Neural crest cell (in vitro differentiated cells): ENCODE measurements around the gene NFIA. TPM values are rescaled to one million over a fixed set of nuclear protein-coding genes. Genes with fewer than 3 reads are reported as not detected.

ENCODE experiments used
- DNase-seq: peaks from one replicate; pipeline ENCODE4 v3.0.0; 2021; ENCODE audit warnings: low read depth, mixed read lengths, low spot score
- H3K27ac Mint-ChIP-seq: one replicate; pipeline ENCODE4 v1.8.0; 2021; ENCODE audit warnings: mild to moderate bottlenecking, mixed read lengths; ENCODE audit not compliant: unreplicated experiment
- H3K27me3 Mint-ChIP-seq: 2 replicates; pipeline ENCODE4 v1.8.0; 2021; ENCODE audit warnings: low read depth, mild to moderate bottlenecking, mixed read lengths
- H3K36me3 Mint-ChIP-seq: 2 replicates; pipeline ENCODE4 v1.8.0; 2021; ENCODE audit warnings: low read depth, mild to moderate bottlenecking, mixed read lengths
- H3K4me1 Mint-ChIP-seq: 2 replicates; pipeline ENCODE4 v1.8.0; 2021; ENCODE audit warnings: mixed read lengths
- H3K4me3 Mint-ChIP-seq: one replicate; pipeline ENCODE4 v1.8.0; 2021; ENCODE audit warnings: mild to moderate bottlenecking, mixed read lengths
- H3K9me3 Mint-ChIP-seq: 2 replicates; pipeline ENCODE4 v1.8.0; 2021; ENCODE audit warnings: mixed read lengths
- total RNA-seq: library from RNA; stranded (reverse); gene quantifications from 2 replicates; pipeline ENCODE4 v1.2.1, GENCODE V29; 2021
- TF ChIP-seq, protein P1 (sequence below): fragments of 200-600 bp; sonication (generic); conservative IDR thresholded peaks from 2 replicates; pipeline ENCODE4 v1.5.0; 2021; ENCODE audit warnings: antibody characterized with exemption, mild to moderate bottlenecking

NFIA gene
- total RNA-seq, 1 donor from 2014 or later, result 3.4 TPM

- peaks cover 21% of the 10 kb centered on the region for H3K4me1 Mint-ChIP-seq
- H3K36me3 Mint-ChIP-seq, result no peaks in the 10 kb centered on the region
- no peak for DNase-seq
- H3K9me3 Mint-ChIP-seq, result no peaks in the 10 kb centered on the region
- TF ChIP-seq, protein P1, sequence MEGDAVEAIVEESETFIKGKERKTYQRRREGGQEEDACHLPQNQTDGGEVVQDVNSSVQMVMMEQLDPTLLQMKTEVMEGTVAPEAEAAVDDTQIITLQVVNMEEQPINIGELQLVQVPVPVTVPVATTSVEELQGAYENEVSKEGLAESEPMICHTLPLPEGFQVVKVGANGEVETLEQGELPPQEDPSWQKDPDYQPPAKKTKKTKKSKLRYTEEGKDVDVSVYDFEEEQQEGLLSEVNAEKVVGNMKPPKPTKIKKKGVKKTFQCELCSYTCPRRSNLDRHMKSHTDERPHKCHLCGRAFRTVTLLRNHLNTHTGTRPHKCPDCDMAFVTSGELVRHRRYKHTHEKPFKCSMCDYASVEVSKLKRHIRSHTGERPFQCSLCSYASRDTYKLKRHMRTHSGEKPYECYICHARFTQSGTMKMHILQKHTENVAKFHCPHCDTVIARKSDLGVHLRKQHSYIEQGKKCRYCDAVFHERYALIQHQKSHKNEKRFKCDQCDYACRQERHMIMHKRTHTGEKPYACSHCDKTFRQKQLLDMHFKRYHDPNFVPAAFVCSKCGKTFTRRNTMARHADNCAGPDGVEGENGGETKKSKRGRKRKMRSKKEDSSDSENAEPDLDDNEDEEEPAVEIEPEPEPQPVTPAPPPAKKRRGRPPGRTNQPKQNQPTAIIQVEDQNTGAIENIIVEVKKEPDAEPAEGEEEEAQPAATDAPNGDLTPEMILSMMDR, result no peak
- peaks cover 4% of the 10 kb centered on the region for H3K27me3 Mint-ChIP-seq
- no peak overlapping the region for H3K4me3 Mint-ChIP-seq
- no peak overlapping the region for H3K27ac Mint-ChIP-seq
These were observed 205.4 kb downstream of the NFIA start for GRCh38 chr1:61287734-61288133.

GRCh38 chr1:61289232-61290098, 207.1 kb downstream of the NFIA start:
- Mint-ChIP-seq H3K4me1 (peaks cover 28% of the 10 kb centered on the region), H3K27ac (no peak overlapping the region), H3K4me3 (no peak overlapping the region), H3K9me3 (no peaks in the 10 kb centered on the region), H3K36me3 (no peaks in the 10 kb centered on the region), H3K27me3 (peaks cover 4% of the 10 kb centered on the region)
- no peak for DNase-seq
- TF ChIP-seq, protein P1, result no peak

- no peak for DNase-seq
- H3K27me3 Mint-ChIP-seq, result peaks cover 2% of the 10 kb centered on the region
- TF ChIP-seq, protein P1, result no peak
- no peaks in the 10 kb centered on the region for H3K36me3 Mint-ChIP-seq
- H3K4me3 Mint-ChIP-seq, result no peak overlapping the region
- H3K9me3 Mint-ChIP-seq, result no peaks in the 10 kb centered on the region
- H3K27ac Mint-ChIP-seq, result no peak overlapping the region
- peaks cover 22% of the 10 kb centered on the region for H3K4me1 Mint-ChIP-seq
These were observed 208.2 kb downstream of the NFIA start for GRCh38 chr1:61290525-61290924.

- Mint-ChIP-seq H3K36me3 (no peaks in the 10 kb centered on the region), H3K9me3 (no peaks in the 10 kb centered on the region), H3K27me3 (no peaks in the 10 kb centered on the region), H3K4me3 (no peak overlapping the region), H3K4me1 (peaks cover 9% of the 10 kb centered on the region), H3K27ac (no peak overlapping the region)
- DNase-seq, result no peak
- TF ChIP-seq, protein P1, result no peak
These were observed 210.8 kb downstream of the NFIA start for GRCh38 chr1:61293197-61293596.

- Mint-ChIP-seq H3K4me3 (no peak overlapping the region), H3K27ac (no peak overlapping the region), H3K4me1 (peaks cover 9% of the 10 kb centered on the region), H3K36me3 (no peaks in the 10 kb centered on the region), H3K9me3 (no peaks in the 10 kb centered on the region), H3K27me3 (no peaks in the 10 kb centered on the region)
- DNase-seq, result no peak
- TF ChIP-seq, protein P1, result no peak
These were observed 211.7 kb downstream of the NFIA start for GRCh38 chr1:61293986-61294504.
